OCI-M2 (cell line): ENCODE results near the gene NEMP1.
"Not testable (repeated sequence)": the region's sequence is repeated elsewhere in the genome, so short reads cannot be mapped to it uniquely, and the experiment has no call there.

Experiments used
- DNase-seq: peaks from one replicate; lab custom pipeline; 2025; ENCODE audit not compliant: unreplicated experiment; lab: John Stamatoyannopoulos, UW

Gene NEMP1

DNA sequence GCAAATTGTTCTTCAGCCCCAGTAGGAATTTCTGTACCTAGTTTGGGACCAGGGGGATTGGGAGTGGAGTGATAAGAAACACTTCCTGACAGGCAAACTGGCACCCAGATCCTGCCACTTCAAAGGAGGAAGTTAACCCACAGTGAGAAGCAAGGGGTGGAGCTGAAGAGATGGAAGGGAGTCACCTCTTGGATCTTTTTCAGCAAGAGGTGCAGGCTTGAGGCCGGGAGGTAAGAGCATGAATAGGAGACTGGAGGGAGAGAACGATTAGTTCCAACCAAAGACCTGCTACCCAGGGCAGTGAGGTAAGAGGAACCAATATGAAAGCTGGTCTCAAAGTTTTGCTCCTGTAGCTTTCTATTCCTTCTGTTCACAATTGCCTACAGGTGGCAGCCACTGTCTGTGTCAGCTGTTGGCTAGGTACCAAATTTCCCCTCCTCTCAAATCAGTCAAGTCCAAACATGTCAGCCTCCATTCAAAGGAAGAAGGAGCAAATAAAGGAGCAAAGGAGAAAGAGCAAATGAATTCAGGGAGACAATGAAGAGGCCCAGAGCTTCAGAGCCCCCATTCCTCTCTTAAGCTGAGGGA, 47.4 kb downstream of the NEMP1 start:
- DNase-seq: no peak

DNA sequence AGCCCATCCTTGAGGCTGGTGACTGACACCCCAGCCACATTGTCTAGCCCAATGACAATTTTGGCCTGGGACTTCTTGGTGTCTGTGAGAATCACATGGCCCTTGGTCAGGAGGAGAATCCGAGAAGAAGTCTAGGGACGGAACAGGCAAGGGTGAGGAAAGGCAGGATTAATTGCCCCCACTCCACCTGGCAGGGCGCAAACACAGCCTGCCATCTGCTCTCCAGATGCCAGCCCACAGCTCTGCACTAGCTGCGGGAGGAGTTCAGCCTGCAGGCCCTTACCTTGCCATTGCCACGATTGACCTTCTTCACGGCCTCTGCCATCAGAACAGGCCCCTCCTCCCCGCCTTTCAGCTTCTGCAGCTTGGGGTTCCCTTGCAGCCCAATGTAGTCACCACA, 49.1 kb downstream of the NEMP1 start:
- DNase-seq: no peak

GRCh38 chr12:57027805-57028153, 50.8 kb downstream of the NEMP1 start:
- no peak for DNase-seq

DNA sequence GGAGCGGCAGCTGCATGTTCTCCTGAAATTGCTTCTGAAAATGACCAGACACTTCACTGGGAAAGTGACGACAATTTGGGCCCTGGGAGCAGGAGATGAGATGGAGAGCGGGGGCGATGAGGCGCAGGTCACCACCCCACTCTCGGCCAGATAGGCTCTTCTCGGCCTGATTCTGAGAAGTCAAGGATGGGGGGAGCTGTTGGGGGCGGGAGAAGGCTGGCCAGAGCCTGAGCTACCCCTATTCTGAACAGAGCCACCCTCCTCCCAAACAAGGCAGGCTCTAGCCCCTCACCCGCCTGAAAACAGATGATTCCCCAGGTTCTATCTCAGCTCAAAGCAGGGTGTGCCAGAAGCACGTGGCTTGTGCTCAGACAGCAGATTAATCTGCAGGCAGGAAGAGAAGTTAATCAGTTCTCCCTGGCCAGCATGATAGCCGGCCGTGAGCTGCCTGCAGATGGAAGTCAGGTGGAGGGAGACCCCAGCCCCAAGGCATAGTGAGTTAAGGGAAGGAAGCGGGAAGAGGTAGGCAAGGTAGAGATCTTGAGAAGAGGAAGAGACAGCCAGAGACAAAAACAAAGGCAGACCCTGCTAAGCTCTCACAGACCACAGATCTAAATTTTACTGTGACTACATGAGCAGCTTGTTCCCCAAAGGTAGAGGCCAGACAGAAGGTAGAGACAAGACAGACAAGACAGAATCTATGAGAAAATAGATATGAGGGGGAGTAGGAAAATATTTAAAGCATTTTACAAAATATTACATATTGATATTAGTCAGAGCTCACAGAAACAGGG, 51.4 kb downstream of the NEMP1 start:
- no peak for DNase-seq

DNA sequence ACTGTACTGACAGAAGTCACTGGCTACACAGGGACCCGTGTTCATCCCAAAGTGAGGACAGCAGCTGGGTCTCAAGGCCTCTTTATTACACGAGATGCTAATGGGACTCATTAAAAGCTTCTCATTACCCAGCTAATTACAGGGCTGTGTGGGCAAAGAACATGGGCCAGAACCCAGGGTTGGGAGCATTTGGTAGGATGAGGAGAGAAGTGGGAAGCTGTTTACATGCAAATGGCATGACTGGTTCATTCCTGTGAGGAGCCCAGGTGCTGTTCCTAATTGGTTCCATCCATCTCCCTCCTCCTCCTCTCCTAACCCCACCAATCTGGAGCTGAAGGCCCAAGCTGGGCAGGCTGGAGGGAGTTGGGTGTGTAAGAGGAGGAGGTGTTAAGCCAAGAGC, 53.4 kb downstream of the NEMP1 start:
- DNase-seq: no peak

DNA sequence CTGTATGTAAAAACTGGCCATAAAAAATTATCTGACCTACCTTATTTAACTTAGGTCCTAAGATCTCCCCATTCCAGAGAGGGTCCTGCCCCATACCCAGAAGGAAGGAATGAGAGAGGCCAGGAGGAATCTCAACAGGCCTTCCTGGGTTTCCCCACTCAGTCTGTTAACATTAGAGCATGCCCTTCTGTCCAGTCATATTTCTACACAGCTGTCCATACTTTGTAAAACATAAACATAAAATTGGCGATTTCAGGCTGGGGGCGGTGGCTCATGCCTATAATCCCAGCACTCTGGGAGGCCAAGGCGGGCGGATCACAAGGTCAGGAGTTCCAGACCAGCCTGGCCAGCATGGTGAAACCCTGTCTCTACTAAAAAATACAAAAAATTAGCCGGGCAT, 56.3 kb downstream of the NEMP1 start:
- DNase-seq: not testable (repeated sequence)

DNA sequence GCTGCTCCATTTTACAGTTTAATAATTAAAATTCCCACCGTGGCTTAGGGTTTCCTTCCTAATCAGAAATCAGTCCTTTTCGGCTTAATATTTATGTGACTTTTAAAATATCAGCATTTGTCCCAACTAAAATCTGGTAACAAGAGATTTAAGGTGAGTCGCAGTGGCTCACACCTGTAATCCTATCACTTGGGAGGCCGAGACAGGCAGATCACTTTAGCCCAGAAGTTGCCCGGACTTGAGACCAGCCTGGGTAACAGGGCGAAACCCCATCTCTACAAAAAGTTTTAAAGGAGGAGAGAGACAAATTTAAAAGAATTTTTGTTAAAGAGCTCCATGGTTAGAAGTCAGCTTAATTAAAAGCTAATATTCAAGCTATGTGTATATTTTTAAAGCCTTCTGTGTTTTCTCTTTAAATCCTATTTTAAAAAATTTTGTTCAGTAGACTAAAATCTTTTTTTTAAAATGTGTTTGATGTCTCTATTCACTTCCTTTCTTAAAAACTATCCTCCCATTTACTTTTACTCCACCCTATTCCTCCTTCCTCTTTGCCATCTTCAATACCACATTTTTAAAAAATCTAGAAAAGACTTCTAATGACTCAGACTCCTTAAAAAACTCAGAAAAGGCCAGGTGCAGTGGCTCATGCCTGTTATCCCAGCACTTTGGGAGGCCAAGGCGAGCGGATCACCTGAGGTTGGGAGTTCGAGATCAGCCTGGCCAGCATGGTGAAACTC, 58.4 kb downstream of the NEMP1 start:
- no peak for DNase-seq

DNA sequence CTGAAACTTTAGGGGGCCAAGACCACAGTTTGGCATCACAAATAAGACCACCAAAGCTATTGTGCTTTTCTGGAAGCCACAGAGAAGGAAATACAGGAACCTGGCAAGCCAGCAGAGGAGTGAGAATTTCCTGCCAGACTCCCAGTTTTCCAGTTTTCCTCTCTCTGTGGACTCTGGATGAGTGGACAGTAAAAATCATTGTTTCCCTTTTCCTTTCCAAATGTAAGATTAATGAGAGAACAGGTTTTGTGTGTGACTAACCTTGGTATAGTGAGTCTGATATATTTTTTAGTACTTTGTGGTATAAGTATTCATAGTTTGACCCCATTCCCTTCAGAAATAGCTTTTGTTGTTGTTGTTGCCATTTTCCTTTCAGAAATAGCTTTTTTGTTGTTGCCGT, 59.7 kb downstream of the NEMP1 start:
- no peak for DNase-seq

- not testable (repeated sequence) for DNase-seq
Observed at GRCh38 chr12:57018353-57018752, 60.2 kb downstream of the NEMP1 start.

- DNase-seq: no peak
Observed at GRCh38 chr12:57016348-57016747, 62.2 kb downstream of the NEMP1 start, which contains the start of gene TAC3. Gene TAC3 (minus strand): TSS chr12:57016529. CDS start chr12:57015797, 732 bp downstream.

GRCh38 chr12:57012600-57013465, 65.8 kb downstream of the NEMP1 start:
- no peak for DNase-seq

DNA sequence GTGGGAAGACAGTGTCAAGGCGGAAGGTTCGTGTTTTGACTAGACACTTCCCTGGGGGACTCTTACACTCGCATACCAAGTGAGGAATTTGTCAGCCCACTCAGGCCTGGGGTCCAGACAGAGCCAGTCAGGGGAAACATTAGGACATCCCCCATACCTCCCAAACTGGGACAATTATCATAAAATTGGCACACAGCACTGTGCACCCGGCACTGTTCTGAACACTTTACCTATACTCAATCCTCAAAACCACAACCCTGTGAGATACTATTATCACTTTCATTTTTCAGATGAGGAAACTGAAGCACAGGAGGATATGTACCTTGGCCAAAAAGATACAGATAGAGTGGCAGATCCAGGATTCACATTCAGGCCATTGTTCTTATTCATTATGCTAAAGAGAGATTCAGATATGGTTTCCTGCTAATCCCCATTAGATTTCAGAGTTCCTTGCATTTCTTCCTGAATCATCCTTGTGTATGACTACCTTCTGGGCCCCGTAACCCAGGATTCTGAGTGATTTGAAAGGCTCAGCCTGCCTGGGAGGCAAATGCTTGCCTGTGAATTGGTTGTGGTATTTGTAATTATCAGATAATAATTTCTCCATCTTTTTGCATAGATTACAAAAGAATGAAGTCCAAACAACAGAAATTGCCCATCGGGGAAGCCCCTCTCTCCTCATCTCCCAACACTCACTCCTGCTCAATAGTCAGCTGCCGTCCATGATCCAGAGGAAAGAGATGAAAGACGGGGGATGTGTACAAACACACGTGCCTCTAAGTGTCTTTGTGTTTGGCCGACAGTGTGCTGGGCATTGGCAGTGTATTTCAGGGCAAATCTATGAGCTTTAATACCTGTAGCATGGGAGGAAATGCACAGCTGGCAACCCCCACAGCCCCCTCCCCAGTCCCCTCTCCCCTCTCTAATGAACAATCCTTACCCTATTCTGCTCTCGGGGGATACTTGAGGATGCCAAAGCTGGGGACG, 66.9 kb downstream of the NEMP1 start:
- no peak for DNase-seq

DNA sequence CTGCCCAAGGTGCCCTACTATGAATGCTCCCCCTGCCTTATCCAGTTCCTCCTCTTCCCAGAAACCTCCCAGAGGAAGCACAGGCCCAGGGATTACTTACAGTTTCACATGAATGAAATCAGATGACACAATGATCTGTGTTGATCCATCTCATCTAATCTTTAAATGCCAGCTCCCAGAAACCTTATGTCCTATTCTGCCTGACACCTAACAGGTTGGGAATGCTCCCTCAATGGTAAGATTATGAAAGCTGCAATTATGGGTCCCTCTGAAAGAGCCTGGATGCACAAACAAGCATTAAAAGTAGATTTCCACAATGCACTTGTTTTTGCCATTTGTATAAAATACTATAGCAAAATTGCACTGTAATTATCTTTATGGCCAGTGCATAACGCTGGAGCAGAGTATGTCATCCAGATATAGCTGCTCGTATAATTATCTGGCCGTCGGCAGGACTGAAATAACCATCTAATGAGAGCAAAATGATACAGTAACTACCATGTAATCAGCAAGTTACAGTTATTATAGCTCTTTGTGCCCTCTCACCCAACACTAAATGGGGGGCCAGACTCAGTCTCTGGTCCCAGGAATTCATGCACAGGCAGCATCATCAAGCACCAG, 67.9 kb downstream of the NEMP1 start:
- no peak for DNase-seq

GRCh38 chr12:57009949-57010626, 68.5 kb downstream of the NEMP1 start:
- DNase-seq: no peak

- no peak for DNase-seq
Observed at GRCh38 chr12:57008178-57008577, 70.4 kb downstream of the NEMP1 start.

GRCh38 chr12:57006809-57007475, 71.6 kb downstream of the NEMP1 start:
- DNase-seq: no peak

DNA sequence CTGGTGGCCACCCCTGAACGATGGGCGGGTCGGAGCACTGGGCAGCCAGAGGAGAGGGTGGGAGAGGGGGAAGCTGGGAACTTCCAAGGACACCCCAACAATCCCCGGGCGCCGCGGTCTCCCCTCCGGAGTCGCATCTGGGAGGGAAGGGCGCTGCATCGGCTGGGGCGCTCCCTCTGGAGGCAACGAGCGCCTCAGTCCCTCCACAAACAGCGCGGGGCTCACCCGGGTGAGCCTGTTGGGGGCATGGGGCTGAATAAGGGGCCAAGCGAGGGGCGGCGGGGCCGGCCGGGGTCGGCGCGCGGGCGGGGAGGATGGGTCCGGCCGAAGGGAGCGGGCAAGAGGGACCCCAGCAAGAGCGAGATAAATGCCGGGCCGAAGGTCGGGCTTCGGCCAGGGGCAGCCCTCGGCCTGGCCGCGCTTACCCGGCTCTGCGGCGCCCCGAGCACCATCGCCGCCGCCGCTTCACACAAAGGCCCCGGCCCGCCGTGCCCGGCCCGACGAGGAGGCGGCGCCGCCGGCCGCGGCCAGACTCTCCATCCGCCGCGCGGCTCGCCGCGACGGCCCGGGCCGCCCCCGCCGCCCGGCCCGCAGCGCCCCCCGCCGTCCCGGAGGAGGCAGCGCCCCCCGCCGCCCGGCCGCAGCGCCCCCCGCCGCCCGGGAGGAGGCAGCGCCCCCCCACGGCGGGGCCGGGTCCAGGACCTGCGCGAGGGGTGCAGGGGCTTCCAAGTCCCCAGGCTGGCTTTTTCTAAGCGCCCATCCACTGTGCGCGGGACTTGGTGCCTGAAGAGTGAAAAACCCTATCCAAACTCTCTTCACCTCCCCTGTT, 72.4 kb downstream of the NEMP1 start, which contains the start of gene ZBTB39:
Gene ZBTB39 (minus strand): TSS at position 567 of the 829 bp plus-strand sequence. CDS start 1,629 bp downstream, outside the sequence.
- no peak for DNase-seq
